Breast epithelium (tissue), 4 donors: ENCODE data around the gene STK17A. TPM values are rescaled to one million over a fixed set of nuclear protein-coding genes. Genes with fewer than 3 reads are reported as not detected.
A peak's percentile ranks its signal among the peaks of the same experiment; 100 is the strongest.

Source experiments
- DNase-seq, 2 donors: peaks; one replicate each; pipeline ENCODE4 v3.0.0-alpha.2; 2019; ENCODE audit warnings: low spot score in 2 of 2
- H3K27ac ChIP-seq, 2 donors: fragments of 200-600 bp; sonication (generic) in 1 of 2; one replicate each; pipeline ENCODE4 v1.5.1; 2016 to 2019; ENCODE audit warnings: mild to moderate bottlenecking in 1 of 2
- H3K27me3 ChIP-seq, 2 donors: fragments of 200-600 bp; sonication (generic) in 1 of 2; one replicate each; pipeline versions ENCODE4 v1.5.1 to v1.6.0; 2017 to 2019; ENCODE audit warnings: control low read depth in 1 of 2, mild to moderate bottlenecking in 1 of 2
- H3K36me3 ChIP-seq: fragments of 200-600 bp; one replicate; pipeline ENCODE4 v1.5.1; 2019
- H3K4me1 ChIP-seq, 2 donors: fragments of 200-600 bp; sonication (generic); one replicate each; pipeline ENCODE4 v1.5.1; 2016 to 2019; ENCODE audit warnings: control low read depth in 1 of 2
- H3K4me3 ChIP-seq, 3 donors: fragments of 200-600 bp; sonication (generic); 1 replicate in 2 of 3; 2 replicates in 1 of 3; pipeline ENCODE4 v1.5.1; 2016 to 2019; ENCODE audit warnings: mild to moderate bottlenecking in 3 of 3, moderate library complexity in 2 of 3
- H3K9me3 ChIP-seq, 2 donors: fragments of 200-600 bp; sonication (generic) in 1 of 2; one replicate each; pipeline ENCODE4 v1.5.1; 2016 to 2019; ENCODE audit warnings: control low read depth in 1 of 2
- CTCF ChIP-seq, 3 donors: fragments of 450-650 bp; IDR thresholded peaks; one replicate each; pipeline ENCODE4 v1.5.1; 2016 to 2017; ENCODE audit warnings: antibody characterized with exemption in 3 of 3, mild to moderate bottlenecking in 3 of 3, moderate library complexity in 3 of 3
- POLR2A ChIP-seq: fragments of 450-650 bp; IDR thresholded peaks from one replicate; pipeline ENCODE4 v1.6.1; 2016; ENCODE audit warnings: antibody characterized with exemption, mild to moderate bottlenecking, moderate library complexity
- POLR2AphosphoS5 ChIP-seq, 3 donors: sonication (generic); formaldehyde crosslinking; IDR thresholded peaks; one replicate each; pipeline ENCODE4 v1.6.1; 2017; ENCODE audit warnings: antibody characterized with exemption in 3 of 3
- intact Hi-C: fragments of 100-400 bp; cut with DNase I; formaldehyde crosslinking; loops from one replicate; pipeline ENCODE4 v1.15.1; 2023; ENCODE audit warnings: low total_unique reads
- total RNA-seq, 3 donors: library from RNA; depleted of rRNA; stranded (reverse); fragments of >200 nt; gene quantifications; one replicate each; pipeline ENCODE4 v1.1.0, GENCODE V29; 2016

STK17A gene
- total RNA-seq, 3 donors from 2014 or later = 13.3 to 24.3 (median 24.1) TPM

GRCh38 chr7:43650457-43651052, 67.6 kb downstream of the STK17A start:
- H3K4me1 ChIP-seq = peaks cover 3 to 10% of the 10 kb centered on the region in 2 donors
- intact Hi-C loops = loop anchor here (2.0 kb wide), 1 partner anchor 28 kb away; no protein-coding TSS in a partner anchor

GRCh38 chr7:43652364-43652763, 69.5 kb downstream of the STK17A start:
- no peak for TF ChIP-seq POLR2A
- no peak for TF ChIP-seq POLR2AphosphoS5 (IDR thresholded peaks at IDR 0.05)
- no peak for TF ChIP-seq CTCF (IDR thresholded peaks at IDR 0.05)
- no peaks in the 10 kb centered on the region for H3K36me3 ChIP-seq
- H3K27ac ChIP-seq = no peak overlapping the region
- H3K27me3 ChIP-seq = no peaks in the 10 kb centered on the region
- intact Hi-C loops = no loop called here
- H3K9me3 ChIP-seq = no peaks in the 10 kb centered on the region
- no peak overlapping the region for H3K4me3 ChIP-seq
- H3K4me1 ChIP-seq = peaks cover under 1 to 5% of the 10 kb centered on the region in 2 donors
- no peak for DNase-seq

More at GRCh38 chr7:43650457-43651052, 67.6 kb downstream of the STK17A start:
- DNase-seq = no peak
- H3K4me3 ChIP-seq = no peak overlapping the region
- H3K36me3 ChIP-seq = no peaks in the 10 kb centered on the region
- no peaks in the 10 kb centered on the region for H3K9me3 ChIP-seq
- H3K27ac ChIP-seq = peak overlapping the region; percentile 64 to 90
- TF ChIP-seq POLR2AphosphoS5 (IDR thresholded peaks at IDR 0.05) = no peak
- no peak for TF ChIP-seq POLR2A
- no peak for TF ChIP-seq CTCF (IDR thresholded peaks at IDR 0.05)
- no peaks in the 10 kb centered on the region for H3K27me3 ChIP-seq

- intact Hi-C loops = no loop called here
- Histone ChIP-seq H3K27me3 (no peaks in the 10 kb centered on the region), H3K27ac (no peak overlapping the region), H3K4me3 (no peak overlapping the region), H3K36me3 (no peaks in the 10 kb centered on the region), H3K4me1 (no peaks in the 10 kb centered on the region), H3K9me3 (no peaks in the 10 kb centered on the region)
- TF ChIP-seq CTCF (IDR thresholded peaks at IDR 0.05) = no peak
- TF ChIP-seq POLR2AphosphoS5 (IDR thresholded peaks at IDR 0.05) = no peak
- TF ChIP-seq POLR2A = no peak
- DNase-seq = no peak
Observed at GRCh38 chr7:43653466-43653865, 70.6 kb downstream of the STK17A start.

- TF ChIP-seq POLR2AphosphoS5 (IDR thresholded peaks at IDR 0.05) (no peak), CTCF (IDR thresholded peaks at IDR 0.05) (no peak), POLR2A (no peak)
- Histone ChIP-seq H3K4me1 (no peaks in the 10 kb centered on the region), H3K9me3 (no peaks in the 10 kb centered on the region), H3K27me3 (no peaks in the 10 kb centered on the region), H3K27ac (no peak overlapping the region), H3K36me3 (no peaks in the 10 kb centered on the region), H3K4me3 (no peak overlapping the region)
- DNase-seq = no peak
- intact Hi-C loops = no loop called here
Observed at GRCh38 chr7:43653891-43654504, 71.1 kb downstream of the STK17A start.

- intact Hi-C loops = no loop called here
- H3K9me3 ChIP-seq = no peaks in the 10 kb centered on the region
- H3K4me3 ChIP-seq = no peak overlapping the region
- no peak overlapping the region for H3K27ac ChIP-seq
- DNase-seq = no peak
- no peaks in the 10 kb centered on the region for H3K27me3 ChIP-seq
- H3K36me3 ChIP-seq = no peaks in the 10 kb centered on the region
- no peak for TF ChIP-seq CTCF (IDR thresholded peaks at IDR 0.05)
- no peaks in the 10 kb centered on the region for H3K4me1 ChIP-seq
Observed at GRCh38 chr7:43655584-43655983, 72.7 kb downstream of the STK17A start.
